Fibroblast of peridontal ligament (primary cell): ENCODE results near the gene LLGL2.
"Not testable (repeated sequence)": the region's sequence is repeated elsewhere in the genome, so short reads cannot be mapped to it uniquely, and the experiment has no call there.

ENCODE experiments used
- DNase-seq: peaks from one replicate; pipeline ENCODE4 v3.0.0-alpha.2; 2010; ENCODE audit errors: extremely low read depth

LLGL2 gene

GRCh38 chr17:75590314-75590761, 64.8 kb downstream of the LLGL2 start:
- DNase-seq = no peak

- DNase-seq = no peak
Measured at GRCh38 chr17:75590849-75591721, 65.6 kb downstream of the LLGL2 start.

GRCh38 chr17:75591722-75592302, 66.3 kb downstream of the LLGL2 start:
- no peak for DNase-seq

- DNase-seq = no peak
Measured at GRCh38 chr17:75592348-75593020, 67.0 kb downstream of the LLGL2 start.

- DNase-seq = not testable (repeated sequence)
Measured at GRCh38 chr17:75593430-75593829, 67.9 kb downstream of the LLGL2 start.

GRCh38 chr17:75594499-75595283, 69.2 kb downstream of the LLGL2 start:
- no peak for DNase-seq

GRCh38 chr17:75595284-75595919, 69.9 kb downstream of the LLGL2 start:
- no peak for DNase-seq

- DNase-seq = no peak
Measured at GRCh38 chr17:75595920-75596313, 70.4 kb downstream of the LLGL2 start.

GRCh38 chr17:75596320-75597087, 71.0 kb downstream of the LLGL2 start:
- no peak for DNase-seq

GRCh38 chr17:75601057-75601987, 75.8 kb downstream of the LLGL2 start:
- DNase-seq = no peak

GRCh38 chr17:75602644-75603043, 77.1 kb downstream of the LLGL2 start:
- no peak for DNase-seq

- no peak for DNase-seq
Measured at GRCh38 chr17:75603123-75603522, 77.6 kb downstream of the LLGL2 start.

GRCh38 chr17:75604034-75604695, 78.7 kb downstream of the LLGL2 start:
- no peak for DNase-seq

- DNase-seq = no peak
Measured at GRCh38 chr17:75605790-75606189, 80.3 kb downstream of the LLGL2 start.

- no peak for DNase-seq
Measured at GRCh38 chr17:75607086-75607485, 81.6 kb downstream of the LLGL2 start.

- DNase-seq = no peak
Measured at GRCh38 chr17:75610103-75610984, 84.8 kb downstream of the LLGL2 start.

GRCh38 chr17:75611851-75612429, 86.4 kb downstream of the LLGL2 start:
- no peak for DNase-seq
